ENCODE data around the gene SNX25.

The SNX25 gene

DNA sequence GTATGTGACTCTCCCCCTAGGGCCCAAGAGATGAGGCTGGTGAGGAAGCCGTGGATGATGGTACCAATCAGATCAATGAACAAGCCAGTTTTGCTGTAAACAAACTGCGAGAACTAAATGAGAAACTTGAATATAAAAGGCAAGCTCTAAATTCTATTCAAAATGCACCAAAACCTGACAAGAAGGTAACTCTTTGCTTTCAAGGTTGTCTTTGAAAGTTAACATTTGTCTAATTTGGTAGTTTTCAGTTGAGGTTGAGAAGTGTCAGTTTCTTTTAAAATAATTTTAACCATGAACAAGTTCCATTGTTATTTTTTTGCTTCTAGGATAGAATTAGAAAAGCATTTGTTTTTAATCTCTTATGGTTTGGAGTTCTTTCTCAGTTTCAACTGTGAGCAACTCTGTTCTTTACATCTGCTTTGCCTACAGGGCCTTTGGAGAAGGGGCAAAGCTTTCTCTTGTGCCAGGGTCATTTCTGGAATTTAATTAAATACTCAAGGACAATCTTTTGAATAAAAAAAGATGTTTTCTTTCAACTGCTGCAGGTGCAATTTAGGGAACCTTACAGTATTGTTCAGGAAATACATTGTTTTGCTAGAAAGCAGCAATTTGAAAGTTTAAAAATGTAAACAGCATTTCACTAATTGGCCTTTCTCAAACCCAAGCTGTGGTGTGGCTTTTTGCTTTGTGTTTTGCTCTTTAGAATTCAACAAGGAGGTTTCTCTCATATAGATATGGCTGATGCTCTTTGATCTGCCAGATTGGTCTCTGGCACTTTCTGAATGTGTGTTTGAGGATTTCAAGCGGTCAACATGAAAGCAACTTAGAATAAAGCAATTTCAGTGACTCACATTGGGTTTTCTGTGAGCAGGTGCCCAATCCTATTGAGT, 123.4 kb downstream of the SNX25 start:
- H3K4me1 ChIP-seq (ENCODE audit: control insufficient read depth, insufficient read depth, low read length) = peaks cover 15% of the 10 kb centered on the region
- H3K9me3 ChIP-seq (ENCODE audit: control insufficient read depth, low read length) = no peaks in the 10 kb centered on the region
- no peak overlapping the region for H3K9ac ChIP-seq (ENCODE audit: low read length)
- H3K36me3 ChIP-seq (ENCODE audit: control insufficient read depth, insufficient read depth, low read length, severe bottlenecking) = no peaks in the 10 kb centered on the region
- H3K27me3 ChIP-seq (replicated peaks; ENCODE audit: control insufficient read depth, insufficient read depth, low read length) = no peaks in the 10 kb centered on the region
- no peak overlapping the region for H3K4me3 ChIP-seq (ENCODE audit: low read length)
- no peak for DNase-seq (ENCODE audit: low read depth)

GRCh38 chr4:185334326-185334725, 124.9 kb downstream of the SNX25 start:
- Histone ChIP-seq H3K27me3 (replicated peaks; ENCODE audit: control insufficient read depth, insufficient read depth, low read length) (no peaks in the 10 kb centered on the region), H3K9ac (ENCODE audit: low read length) (no peak overlapping the region), H3K36me3 (ENCODE audit: control insufficient read depth, insufficient read depth, low read length, severe bottlenecking) (no peaks in the 10 kb centered on the region), H3K4me1 (ENCODE audit: control insufficient read depth, insufficient read depth, low read length) (peaks cover 15% of the 10 kb centered on the region), H3K9me3 (ENCODE audit: control insufficient read depth, low read length) (peaks cover 6% of the 10 kb centered on the region), H3K4me3 (ENCODE audit: low read length) (no peak overlapping the region)
- no peak for DNase-seq (ENCODE audit: low read depth)

GRCh38 chr4:185335579-185335978, 126.2 kb downstream of the SNX25 start:
- Histone ChIP-seq H3K27me3 (replicated peaks; ENCODE audit: control insufficient read depth, insufficient read depth, low read length) (no peaks in the 10 kb centered on the region), H3K36me3 (ENCODE audit: control insufficient read depth, insufficient read depth, low read length, severe bottlenecking) (peaks cover 12% of the 10 kb centered on the region), H3K4me3 (ENCODE audit: low read length) (no peak overlapping the region), H3K9ac (ENCODE audit: low read length) (no peak overlapping the region), H3K9me3 (ENCODE audit: control insufficient read depth, low read length) (peaks cover 6% of the 10 kb centered on the region), H3K4me1 (ENCODE audit: control insufficient read depth, insufficient read depth, low read length) (peaks cover 12% of the 10 kb centered on the region)
- no peak for DNase-seq (ENCODE audit: low read depth)

- no peak overlapping the region for H3K4me3 ChIP-seq (ENCODE audit: low read length)
- peaks cover 29% of the 10 kb centered on the region for H3K36me3 ChIP-seq (ENCODE audit: control insufficient read depth, insufficient read depth, low read length, severe bottlenecking)
- no peak for DNase-seq (ENCODE audit: low read depth)
- H3K9ac ChIP-seq (ENCODE audit: low read length) = no peak overlapping the region
- H3K27me3 ChIP-seq (replicated peaks; ENCODE audit: control insufficient read depth, insufficient read depth, low read length) = no peaks in the 10 kb centered on the region
- H3K4me1 ChIP-seq (ENCODE audit: control insufficient read depth, insufficient read depth, low read length) = peaks cover 12% of the 10 kb centered on the region
- H3K9me3 ChIP-seq (ENCODE audit: control insufficient read depth, low read length) = peaks cover 6% of the 10 kb centered on the region
Measured at GRCh38 chr4:185339941-185340340, 130.5 kb downstream of the SNX25 start.

GRCh38 chr4:185341377-185341776, 132.0 kb downstream of the SNX25 start:
- Histone ChIP-seq H3K9ac (ENCODE audit: low read length) (no peak overlapping the region), H3K27me3 (replicated peaks; ENCODE audit: control insufficient read depth, insufficient read depth, low read length) (no peaks in the 10 kb centered on the region), H3K4me3 (ENCODE audit: low read length) (no peak overlapping the region), H3K9me3 (ENCODE audit: control insufficient read depth, low read length) (peaks cover 6% of the 10 kb centered on the region), H3K36me3 (ENCODE audit: control insufficient read depth, insufficient read depth, low read length, severe bottlenecking) (peaks cover 29% of the 10 kb centered on the region), H3K4me1 (ENCODE audit: control insufficient read depth, insufficient read depth, low read length) (peaks cover 19% of the 10 kb centered on the region)
- no peak for DNase-seq (ENCODE audit: low read depth)

- Histone ChIP-seq H3K4me3 (ENCODE audit: low read length) (no peak overlapping the region), H3K36me3 (ENCODE audit: control insufficient read depth, insufficient read depth, low read length, severe bottlenecking) (peaks cover 34% of the 10 kb centered on the region), H3K9ac (ENCODE audit: low read length) (no peak overlapping the region), H3K4me1 (ENCODE audit: control insufficient read depth, insufficient read depth, low read length) (peaks cover 19% of the 10 kb centered on the region), H3K9me3 (ENCODE audit: control insufficient read depth, low read length) (peaks cover 6% of the 10 kb centered on the region), H3K27me3 (replicated peaks; ENCODE audit: control insufficient read depth, insufficient read depth, low read length) (no peaks in the 10 kb centered on the region)
- no peak for DNase-seq (ENCODE audit: low read depth)
Measured at GRCh38 chr4:185341841-185342240, 132.4 kb downstream of the SNX25 start.

- no peak for DNase-seq (ENCODE audit: low read depth)
- H3K36me3 ChIP-seq (ENCODE audit: control insufficient read depth, insufficient read depth, low read length, severe bottlenecking) = peaks cover 44% of the 10 kb centered on the region
- H3K27me3 ChIP-seq (replicated peaks; ENCODE audit: control insufficient read depth, insufficient read depth, low read length) = no peaks in the 10 kb centered on the region
- H3K4me1 ChIP-seq (ENCODE audit: control insufficient read depth, insufficient read depth, low read length) = peaks cover 19% of the 10 kb centered on the region
- peak overlapping the region; percentile 85 for H3K9ac ChIP-seq (ENCODE audit: low read length)
- H3K4me3 ChIP-seq (ENCODE audit: low read length) = peak overlapping the region; percentile 66
- H3K9me3 ChIP-seq (ENCODE audit: control insufficient read depth, low read length) = peaks cover under 1% of the 10 kb centered on the region
Measured at GRCh38 chr4:185343726-185344581, 134.6 kb downstream of the SNX25 start.

- H3K4me3 ChIP-seq (ENCODE audit: low read length) = peak overlapping the region; percentile 66
- no peaks in the 10 kb centered on the region for H3K27me3 ChIP-seq (replicated peaks; ENCODE audit: control insufficient read depth, insufficient read depth, low read length)
- H3K36me3 ChIP-seq (ENCODE audit: control insufficient read depth, insufficient read depth, low read length, severe bottlenecking) = peaks cover 40% of the 10 kb centered on the region
- H3K9ac ChIP-seq (ENCODE audit: low read length) = peak overlapping the region; percentile 85
- H3K4me1 ChIP-seq (ENCODE audit: control insufficient read depth, insufficient read depth, low read length) = peaks cover 19% of the 10 kb centered on the region
- no peaks in the 10 kb centered on the region for H3K9me3 ChIP-seq (ENCODE audit: control insufficient read depth, low read length)
- peak; percentile 30 for DNase-seq (ENCODE audit: low read depth)
Measured at GRCh38 chr4:185344743-185345538, 135.5 kb downstream of the SNX25 start.

DNA sequence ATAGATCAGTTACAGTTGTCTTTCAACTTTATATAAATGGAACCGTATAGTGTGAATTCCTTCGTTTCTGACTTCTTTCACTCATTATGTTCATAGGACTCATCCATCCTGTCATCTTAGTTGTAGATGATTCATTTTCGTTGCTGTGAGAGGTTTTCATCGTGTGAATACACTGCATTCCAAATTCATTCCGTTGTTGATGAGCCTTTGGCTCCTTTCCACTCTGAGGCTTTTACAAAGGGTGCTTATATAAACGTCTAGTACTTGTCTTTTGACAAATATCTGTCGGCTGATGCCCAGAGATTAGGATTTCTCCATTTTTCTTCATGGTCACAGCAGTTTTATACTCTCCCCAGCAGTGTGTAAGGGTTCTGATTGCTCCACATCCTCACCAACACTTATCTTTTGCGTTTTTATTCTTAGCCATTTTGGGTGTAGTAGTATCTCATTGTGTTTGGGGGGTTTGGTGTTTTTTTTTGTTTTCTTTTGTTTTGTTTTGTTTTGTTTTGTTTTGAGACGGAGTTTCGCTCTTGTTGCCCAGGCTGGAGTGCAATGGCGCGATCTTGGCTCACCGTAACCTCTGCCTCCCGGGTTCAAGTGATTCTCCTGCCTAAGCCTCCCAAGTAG, 137.7 kb downstream of the SNX25 start:
- Histone ChIP-seq H3K27me3 (replicated peaks; ENCODE audit: control insufficient read depth, insufficient read depth, low read length) (no peaks in the 10 kb centered on the region), H3K9ac (ENCODE audit: low read length) (no peak overlapping the region), H3K9me3 (ENCODE audit: control insufficient read depth, low read length) (no peaks in the 10 kb centered on the region), H3K36me3 (ENCODE audit: control insufficient read depth, insufficient read depth, low read length, severe bottlenecking) (peaks cover 31% of the 10 kb centered on the region), H3K4me1 (ENCODE audit: control insufficient read depth, insufficient read depth, low read length) (peaks cover 19% of the 10 kb centered on the region), H3K4me3 (ENCODE audit: low read length) (no peak overlapping the region)
- DNase-seq (ENCODE audit: low read depth) = no peak

- Histone ChIP-seq H3K4me3 (ENCODE audit: low read length) (no peak overlapping the region), H3K27me3 (replicated peaks; ENCODE audit: control insufficient read depth, insufficient read depth, low read length) (no peaks in the 10 kb centered on the region), H3K36me3 (ENCODE audit: control insufficient read depth, insufficient read depth, low read length, severe bottlenecking) (peaks cover 40% of the 10 kb centered on the region), H3K9ac (ENCODE audit: low read length) (no peak overlapping the region), H3K9me3 (ENCODE audit: control insufficient read depth, low read length) (no peaks in the 10 kb centered on the region), H3K4me1 (ENCODE audit: control insufficient read depth, insufficient read depth, low read length) (peaks cover 1% of the 10 kb centered on the region)
- DNase-seq (ENCODE audit: low read depth) = no peak
Measured at GRCh38 chr4:185351691-185352090, 142.3 kb downstream of the SNX25 start.
